Activated CD4-positive, alpha-beta T cell treated with anti-CD3 and anti-CD28 coated beads, Interleukin-2, amount 10 ng/mL, durations not matched to agents 7 days and 5 days (primary cell): ENCODE data around the gene ENOPH1. TPM values are rescaled to one million over a fixed set of nuclear protein-coding genes. Genes with fewer than 3 reads are reported as not detected.
"Not testable (repeated sequence)": the region's sequence is repeated elsewhere in the genome, so short reads cannot be mapped to it uniquely, and the experiment has no call there.

Experiments used
- CTCF ChIA-PET: fragments of 350-600 bp; sonication (Branson Sonifier 250); formaldehyde crosslinking; loops from one replicate; lab custom pipeline; 2021; ENCODE audit warnings: antibody characterized with exemption; lab: Charles Lee
- POLR2A ChIA-PET: fragments of 350-600 bp; sonication (Branson Sonifier 250); formaldehyde crosslinking; loops from one replicate; lab custom pipeline; 2021; ENCODE audit warnings: antibody characterized with exemption; lab: Charles Lee
- DNase-seq: peaks from one replicate; pipeline ENCODE4 v3.0.0-alpha.2; 2020
- H3K27ac Mint-ChIP-seq: one replicate; pipeline ENCODE4 v1.8.0; 2021; ENCODE audit warnings: mild to moderate bottlenecking, moderate library complexity, mixed read lengths
- H3K27me3 Mint-ChIP-seq: one replicate; pipeline ENCODE4 v1.8.0; 2021; ENCODE audit warnings: mixed read lengths
- H3K36me3 Mint-ChIP-seq: one replicate; pipeline ENCODE4 v1.8.0; 2021; ENCODE audit warnings: low read depth, mixed read lengths
- H3K4me1 Mint-ChIP-seq: one replicate; pipeline ENCODE4 v1.8.0; 2021; ENCODE audit warnings: mixed read lengths
- H3K4me3 Mint-ChIP-seq: one replicate; pipeline ENCODE4 v1.8.0; 2021; ENCODE audit warnings: mild to moderate bottlenecking, moderate library complexity, mixed read lengths
- H3K9me3 Mint-ChIP-seq: one replicate; pipeline ENCODE4 v1.8.0; 2021; ENCODE audit warnings: mixed read lengths
- total RNA-seq, 2 experiments: library from RNA; stranded (reverse); gene quantifications; one replicate each; pipeline ENCODE4 v1.2.3, GENCODE V29; 2021

Gene ENOPH1
- 10 to 100 TPM; 32.7 to 34.6 TPM for total RNA-seq

DNA sequence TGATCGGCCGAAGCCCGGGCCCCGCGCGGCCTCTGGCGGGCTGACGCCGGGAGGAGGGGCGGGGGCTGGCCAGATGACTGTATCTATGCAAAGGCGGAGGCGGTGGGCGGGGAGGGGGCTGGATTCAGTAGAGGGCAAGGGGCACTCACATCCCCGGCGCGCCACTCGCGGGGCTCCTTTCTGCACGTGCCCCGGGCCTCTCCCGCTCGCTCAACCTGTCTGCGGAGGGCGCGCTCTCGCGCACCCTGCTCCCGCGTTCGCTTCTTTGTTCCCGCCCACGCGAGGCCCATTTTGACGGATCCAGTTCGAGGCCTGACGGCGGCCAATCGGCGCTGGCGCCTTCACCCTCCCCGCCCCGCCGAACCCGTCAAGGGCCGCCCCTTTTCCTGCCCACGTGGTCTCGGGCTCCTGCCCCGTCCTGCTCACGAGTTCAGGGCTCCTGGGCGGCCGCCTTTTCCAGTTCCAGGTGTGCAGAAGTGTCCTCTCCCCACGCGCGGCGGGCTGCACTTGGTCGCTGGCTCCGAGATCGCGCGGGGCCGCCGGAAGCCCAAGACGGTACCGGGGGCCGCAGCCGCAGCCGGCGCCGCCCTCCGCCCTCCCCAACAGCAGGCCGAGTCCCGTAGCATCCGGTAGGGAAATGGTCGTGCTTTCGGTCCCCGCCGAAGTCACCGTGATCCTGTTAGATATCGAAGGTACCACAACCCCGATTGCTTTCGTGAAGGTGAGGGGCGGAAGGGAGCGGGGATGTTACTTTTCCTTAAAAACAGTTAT, at the start of gene ENOPH1, which contains the start of gene HNRNPDL:
TSS of gene ENOPH1 (plus strand) at position 398 of the 771 bp plus-strand sequence. CDS start at position 638, 240 bp downstream.
TSS of gene HNRNPDL (minus strand) at position 270 of the 771 bp plus-strand sequence. CDS start 772 bp downstream, outside the sequence.
- Mint-ChIP-seq H3K27me3 (no peaks in the 10 kb centered on the region), H3K27ac (peak within 1 kb of the TSS; percentile 100), H3K9me3 (no peaks in the 10 kb centered on the region), H3K4me1 (peaks cover 59% of the 10 kb centered on the region), H3K36me3 (peaks cover 53% of the 10 kb centered on the region), H3K4me3 (peak within 1 kb of the TSS; percentile 100)
- ChIA-PET POLR2A (interaction anchor here (1.0 kb wide), 1 partner anchor 9 kb away, joined by 3 read pairs; no protein-coding TSS in a partner anchor), CTCF (interaction anchor here (1.1 to 3.9 kb wide), 16 partner anchors 9 to 1190 kb away, joined by 3 to 39 read pairs (median 6); partner anchors contain the start of gene COPS4)
- peak; percentile 97 for DNase-seq

DNA sequence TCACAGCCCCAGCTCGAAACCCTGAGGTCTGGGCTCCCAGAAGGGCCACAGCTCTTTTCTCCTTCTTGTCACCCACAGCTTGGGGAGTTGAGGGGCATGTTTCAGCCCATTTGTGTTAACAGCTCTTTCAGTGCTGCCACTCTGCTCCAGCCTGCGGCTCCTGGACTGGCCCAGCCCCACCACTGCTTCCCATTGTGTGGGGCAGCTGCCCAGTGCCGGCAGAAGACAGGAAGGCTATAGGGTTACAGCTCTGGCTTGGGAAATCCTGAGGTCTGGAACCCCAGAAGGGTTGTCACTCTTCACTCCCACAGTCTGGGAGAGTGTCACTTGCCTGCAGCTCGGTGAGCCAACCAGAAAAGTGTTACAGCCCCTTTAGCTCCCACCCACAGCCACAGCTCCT, 49.6 kb upstream of the ENOPH1 start:
- Mint-ChIP-seq H3K36me3 (peaks cover 38% of the 10 kb centered on the region), H3K4me3 (no peak overlapping the region), H3K27me3 (peaks cover 3% of the 10 kb centered on the region), H3K9me3 (peaks cover 21% of the 10 kb centered on the region), H3K27ac (no peak overlapping the region), H3K4me1 (peaks cover 24% of the 10 kb centered on the region)
- DNase-seq, result no peak
- CTCF ChIA-PET, result interaction anchor here (1.1 to 7.4 kb wide), 4 partner anchors 14 to 48 kb away, joined by 3 to 39 read pairs (median 4); partner anchors contain the start of gene HNRNPDL
- POLR2A ChIA-PET, result no interaction called here

DNA sequence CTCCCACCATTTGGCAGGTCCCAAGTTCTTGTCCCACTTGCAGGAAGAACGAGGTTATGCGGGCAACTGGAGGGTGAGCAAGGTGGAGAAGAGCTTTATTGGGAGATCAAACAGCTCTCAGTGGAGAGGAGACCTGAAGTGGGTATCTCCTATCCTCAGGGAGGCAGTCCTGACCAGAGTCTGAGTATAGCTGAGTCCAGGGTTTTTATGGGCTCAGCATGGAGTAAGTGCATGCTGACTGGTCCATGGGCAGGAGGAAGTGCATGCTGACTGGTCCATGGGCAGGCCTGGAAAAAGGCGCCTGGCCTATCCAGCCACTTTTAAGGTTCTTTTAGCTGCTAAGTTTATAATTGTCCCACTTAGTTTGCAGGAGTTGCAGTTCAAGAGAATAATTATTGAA, 49.2 kb upstream of the ENOPH1 start:
- Mint-ChIP-seq H3K4me3 (no peak overlapping the region), H3K36me3 (peaks cover 34% of the 10 kb centered on the region), H3K4me1 (peaks cover 20% of the 10 kb centered on the region), H3K27me3 (peaks cover 5% of the 10 kb centered on the region), H3K27ac (no peak overlapping the region), H3K9me3 (peaks cover 22% of the 10 kb centered on the region)
- ChIA-PET CTCF (interaction anchor here (0.6 to 7.4 kb wide), 5 partner anchors 14 to 51 kb away, joined by 3 to 39 read pairs (median 3); partner anchors contain the start of gene HNRNPDL), POLR2A (no interaction called here)
- DNase-seq, result no peak

DNA sequence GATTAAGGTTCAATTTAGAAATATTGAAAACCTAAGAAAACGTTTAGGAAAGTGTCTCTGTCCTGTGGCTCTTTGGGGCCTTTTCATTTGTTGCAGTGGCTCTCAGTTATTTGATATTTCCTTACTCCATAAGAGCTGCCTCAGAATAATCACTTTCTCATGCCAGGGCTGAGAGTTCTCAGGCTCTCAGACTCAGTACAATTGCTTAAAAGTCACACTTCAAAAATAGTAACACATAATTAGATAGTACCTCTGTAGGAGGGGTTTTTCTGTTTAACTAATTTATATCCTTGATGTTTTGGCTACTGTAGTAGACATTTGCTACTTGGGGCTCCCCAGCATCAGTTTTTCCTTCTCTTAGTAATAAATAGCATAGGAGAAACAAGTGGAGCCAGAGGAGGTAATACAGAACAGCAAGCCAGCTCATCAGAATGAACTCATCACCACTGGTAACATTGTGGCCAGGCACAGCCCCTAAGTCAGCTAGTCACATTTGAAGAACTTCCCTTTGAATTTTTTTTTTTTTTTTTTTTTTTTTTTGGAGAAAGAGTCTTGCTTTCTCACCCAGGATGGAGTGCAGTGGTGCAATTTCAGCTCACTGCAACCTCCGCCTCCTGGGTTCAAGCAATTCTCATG, 48.6 kb upstream of the ENOPH1 start:
- Mint-ChIP-seq H3K4me1 (peaks cover 16% of the 10 kb centered on the region), H3K27ac (no peak overlapping the region), H3K27me3 (peaks cover 10% of the 10 kb centered on the region), H3K36me3 (peaks cover 30% of the 10 kb centered on the region), H3K9me3 (peaks cover 22% of the 10 kb centered on the region), H3K4me3 (no peak overlapping the region)
- DNase-seq, result no peak
- CTCF ChIA-PET, result interaction anchor here (0.6 to 7.4 kb wide), 3 partner anchors 33 to 51 kb away, joined by 3 to 39 read pairs (median 3); partner anchors contain the start of gene HNRNPDL
- POLR2A ChIA-PET, result no interaction called here

DNA sequence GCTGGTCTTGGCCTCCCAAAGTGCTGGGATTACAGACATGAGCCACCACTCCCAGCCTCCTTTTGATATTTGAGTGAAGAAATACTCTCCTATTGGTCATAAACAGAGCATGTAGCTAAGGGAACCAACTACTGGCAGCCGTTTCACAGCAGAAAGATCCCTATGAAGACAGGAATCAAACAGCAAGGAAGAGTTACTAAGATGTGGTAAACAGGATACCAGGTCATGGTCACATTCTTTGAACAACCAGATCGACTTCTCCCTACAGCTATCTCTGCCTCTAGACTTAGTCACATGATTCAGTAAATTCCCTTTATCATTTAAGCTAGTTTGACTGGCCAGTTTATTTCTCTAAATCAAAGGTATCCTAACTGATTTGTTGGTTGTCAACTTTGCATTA, 47.6 kb upstream of the ENOPH1 start:
- Mint-ChIP-seq H3K27ac (no peak overlapping the region), H3K36me3 (peaks cover 23% of the 10 kb centered on the region), H3K4me3 (no peak overlapping the region), H3K4me1 (peaks cover 11% of the 10 kb centered on the region), H3K27me3 (peaks cover 10% of the 10 kb centered on the region), H3K9me3 (peaks cover 21% of the 10 kb centered on the region)
- DNase-seq, result no peak
- CTCF ChIA-PET, result interaction anchor here (1.3 to 7.4 kb wide), 2 partner anchors 9 to 46 kb away, joined by 3 to 39 read pairs; partner anchors contain the start of genes HNRNPD and HNRNPDL
- POLR2A ChIA-PET, result no interaction called here

DNA sequence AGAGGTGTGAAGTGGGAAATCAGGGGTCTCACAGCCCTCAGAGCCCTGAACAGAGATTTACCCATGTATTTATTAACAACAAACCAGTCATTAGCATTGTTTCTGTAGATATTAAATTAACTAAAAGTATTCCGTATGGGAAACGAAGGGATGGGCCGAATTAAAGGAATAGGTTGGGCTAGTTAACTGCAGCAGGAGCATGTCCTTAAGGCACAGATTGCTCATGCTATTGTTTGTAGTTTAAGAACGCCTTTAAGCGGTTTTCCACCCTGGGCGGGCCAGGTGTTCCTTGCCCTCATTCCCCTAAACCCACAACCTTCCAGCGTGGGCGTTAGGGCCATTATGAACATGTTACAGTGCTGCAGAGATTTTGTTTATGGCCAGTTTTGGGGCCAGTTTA, 44.1 kb upstream of the ENOPH1 start:
- H3K27me3 Mint-ChIP-seq, result peaks cover 11% of the 10 kb centered on the region
- H3K4me1 Mint-ChIP-seq, H3K4me3 Mint-ChIP-seq, CTCF ChIA-PET, DNase-seq, POLR2A ChIA-PET, H3K9me3 Mint-ChIP-seq, H3K27ac Mint-ChIP-seq, H3K36me3 Mint-ChIP-seq: not testable (repeated sequence)

DNA sequence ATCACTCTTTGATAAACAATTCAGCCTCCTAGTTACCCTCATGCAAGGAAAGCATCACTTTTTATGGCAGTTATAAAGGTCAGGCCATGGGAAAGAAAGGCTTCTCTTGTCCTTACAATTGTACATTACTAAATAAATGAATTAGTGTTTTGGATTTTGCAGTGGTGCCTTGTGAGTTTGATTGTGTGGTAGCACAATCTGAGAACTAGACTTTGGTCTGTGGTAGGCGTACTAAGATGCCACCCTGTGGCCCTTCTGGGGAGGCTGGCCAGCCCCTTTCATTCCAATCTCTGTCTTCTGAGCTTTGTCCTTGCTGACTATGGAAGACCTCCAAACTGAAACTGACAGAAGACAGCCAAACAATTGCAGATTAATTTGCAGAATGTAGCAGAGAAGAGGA, 42.0 kb upstream of the ENOPH1 start:
- Mint-ChIP-seq H3K4me3 (no peak overlapping the region), H3K27me3 (peaks cover 11% of the 10 kb centered on the region), H3K36me3 (peaks cover 3% of the 10 kb centered on the region), H3K9me3 (peaks cover 5% of the 10 kb centered on the region), H3K27ac (no peak overlapping the region), H3K4me1 (no peaks in the 10 kb centered on the region)
- DNase-seq, result no peak
- ChIA-PET POLR2A (no interaction called here), CTCF (interaction anchor here (1.4 kb wide), 1 partner anchor 32 kb away, joined by 3 read pairs; no protein-coding TSS in a partner anchor)

DNA sequence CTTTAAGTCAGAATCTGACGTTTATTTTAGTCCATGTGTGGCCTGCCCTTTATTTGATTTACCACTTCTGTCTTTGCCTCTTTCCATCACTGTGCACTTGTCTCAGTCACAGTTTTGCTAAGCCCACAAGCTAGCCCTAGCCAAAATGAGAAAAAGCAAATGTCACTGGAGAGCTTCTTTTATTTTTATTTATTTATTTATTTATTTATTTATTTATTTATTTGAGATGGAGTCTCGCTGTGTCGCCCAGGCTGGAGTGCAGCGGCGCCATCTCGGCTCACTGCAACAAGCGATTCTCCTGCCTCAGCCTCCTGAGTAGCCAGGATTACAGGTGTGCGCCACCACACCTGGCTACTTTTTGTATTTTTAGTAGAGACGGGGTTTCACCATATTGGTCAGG, 40.3 kb upstream of the ENOPH1 start:
- DNase-seq, H3K36me3 Mint-ChIP-seq, POLR2A ChIA-PET, H3K9me3 Mint-ChIP-seq, H3K27ac Mint-ChIP-seq, H3K4me1 Mint-ChIP-seq, H3K4me3 Mint-ChIP-seq: not testable (repeated sequence)
- CTCF ChIA-PET, result interaction anchor here (0.6 to 2.0 kb wide), 5 partner anchors 10 to 105 kb away, joined by 3 to 6 read pairs (median 3); no protein-coding TSS in a partner anchor
- H3K27me3 Mint-ChIP-seq, result peaks cover 11% of the 10 kb centered on the region

DNA sequence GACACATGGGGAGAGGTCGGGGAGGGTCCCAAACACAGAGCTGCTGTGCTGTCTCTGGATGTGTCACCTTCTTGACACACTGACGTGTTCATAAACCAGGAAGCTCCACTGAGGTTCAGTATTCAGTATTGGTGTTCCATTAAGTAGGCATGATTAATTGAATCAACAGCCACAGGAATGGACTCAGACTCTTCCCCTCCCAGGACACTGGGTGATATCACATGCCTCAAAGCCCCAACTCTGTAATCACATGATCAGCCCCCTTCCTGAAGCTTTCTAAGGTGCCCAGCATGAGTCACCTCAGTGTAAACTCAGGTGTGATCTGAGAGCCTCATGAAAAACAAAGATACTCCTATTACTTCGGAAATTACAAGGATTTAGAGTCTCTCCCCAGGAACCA, 35.5 kb upstream of the ENOPH1 start:
- H3K4me1 Mint-ChIP-seq, result no peaks in the 10 kb centered on the region
- no peak overlapping the region for H3K27ac Mint-ChIP-seq
- H3K36me3 Mint-ChIP-seq, result no peaks in the 10 kb centered on the region
- ChIA-PET CTCF (interaction anchor here (0.6 to 2.3 kb wide), 3 partner anchors 14 to 34 kb away, joined by 3 to 7 read pairs (median 4); no protein-coding TSS in a partner anchor), POLR2A (no interaction called here)
- H3K9me3 Mint-ChIP-seq, result no peaks in the 10 kb centered on the region
- no peaks in the 10 kb centered on the region for H3K27me3 Mint-ChIP-seq
- no peak overlapping the region for H3K4me3 Mint-ChIP-seq
- DNase-seq, result no peak

DNA sequence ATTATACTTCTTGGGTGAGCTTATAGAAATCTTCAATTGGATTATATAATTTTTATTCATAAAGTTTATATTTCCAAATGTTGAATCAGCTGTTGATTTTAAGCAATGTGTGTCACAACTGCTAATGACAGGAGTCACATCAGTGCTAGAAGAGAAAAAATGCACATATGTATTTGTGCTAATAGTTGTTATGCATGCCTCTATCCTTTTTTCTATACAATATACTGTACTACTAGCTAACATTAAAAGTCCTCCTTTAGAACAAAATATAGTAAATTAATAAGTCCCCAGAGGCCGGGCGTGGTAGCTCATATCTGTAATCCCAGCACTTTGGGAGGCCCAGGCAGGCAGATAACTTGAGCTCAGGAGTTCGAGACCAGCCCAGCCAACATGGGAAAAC, 32.9 kb upstream of the ENOPH1 start:
- Mint-ChIP-seq H3K4me3 (no peak overlapping the region), H3K27me3 (peaks cover 2% of the 10 kb centered on the region), H3K36me3 (no peaks in the 10 kb centered on the region), H3K4me1 (no peaks in the 10 kb centered on the region), H3K9me3 (no peaks in the 10 kb centered on the region), H3K27ac (no peak overlapping the region)
- DNase-seq, result no peak
- ChIA-PET CTCF (interaction anchor here (0.6 to 1.2 kb wide), 5 partner anchors 9 to 493 kb away, joined by 3 to 7 read pairs (median 4); no protein-coding TSS in a partner anchor), POLR2A (no interaction called here)

DNA sequence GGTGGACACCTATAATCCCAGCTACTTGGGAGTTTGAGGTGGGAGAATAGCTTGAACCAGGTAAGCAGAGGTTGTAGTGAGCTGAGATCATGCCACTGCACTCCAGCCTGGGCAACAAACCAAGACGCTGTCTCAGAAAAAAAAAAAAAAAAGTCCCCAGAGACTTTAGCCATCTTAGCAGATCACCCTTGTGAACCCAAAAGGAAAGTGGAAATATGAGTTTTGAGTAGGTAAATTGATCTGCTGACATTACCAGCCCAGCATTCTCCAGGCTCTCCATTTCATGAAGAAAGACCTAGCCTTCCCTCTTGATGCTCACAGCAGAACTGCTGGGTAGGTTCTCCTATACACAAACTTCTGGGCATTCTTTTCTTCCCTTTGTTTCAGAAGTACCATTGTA, 32.1 kb upstream of the ENOPH1 start:
- ChIA-PET POLR2A (interaction anchor here (0.6 kb wide), 1 partner anchor 11 kb away, joined by 3 read pairs; no protein-coding TSS in a partner anchor), CTCF (interaction anchor here (0.6 kb wide), 2 partner anchors 24 to 33 kb away, joined by 3 to 4 read pairs; partner anchors contain the start of gene HNRNPD)
- Mint-ChIP-seq H3K4me3 (no peak overlapping the region), H3K4me1 (no peaks in the 10 kb centered on the region), H3K36me3 (no peaks in the 10 kb centered on the region), H3K27me3 (peaks cover 2% of the 10 kb centered on the region), H3K27ac (no peak overlapping the region), H3K9me3 (no peaks in the 10 kb centered on the region)
- DNase-seq, result no peak

DNA sequence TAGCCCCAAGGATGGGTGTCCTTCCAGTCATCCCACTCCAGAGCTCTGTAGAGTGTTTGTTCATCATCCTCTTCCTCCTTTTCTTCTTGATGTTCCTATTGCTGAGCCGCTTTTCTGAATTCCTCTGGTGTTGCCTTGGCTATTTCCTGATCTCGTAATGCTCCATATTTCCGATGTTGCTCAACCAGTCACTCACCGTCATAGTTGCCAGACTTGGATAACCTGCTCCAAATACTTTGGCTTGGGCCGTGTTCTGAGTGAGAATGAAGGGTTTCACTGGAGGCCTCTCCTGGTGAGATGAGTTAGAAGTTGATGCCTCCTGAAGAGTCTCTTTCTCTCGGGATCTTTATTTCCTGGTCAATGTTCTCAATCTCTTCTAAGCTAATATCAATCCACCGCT, 28.8 kb upstream of the ENOPH1 start:
- Mint-ChIP-seq H3K36me3 (no peaks in the 10 kb centered on the region), H3K27ac (no peak overlapping the region), H3K4me1 (no peaks in the 10 kb centered on the region), H3K4me3 (no peak overlapping the region), H3K9me3 (no peaks in the 10 kb centered on the region), H3K27me3 (peaks cover 5% of the 10 kb centered on the region)
- ChIA-PET POLR2A (interaction anchor here (1.0 kb wide), 1 partner anchor 28 kb away, joined by 4 read pairs; no protein-coding TSS in a partner anchor), CTCF (no interaction called here)
- DNase-seq, result no peak
